IPS-15b (cell line): ENCODE data around the gene NMBR.
"Not testable (repeated sequence)": the region's sequence is repeated elsewhere in the genome, so short reads cannot be mapped to it uniquely, and the experiment has no call there.

Experiments used
- H3K27me3 ChIP-seq: one replicate; pipeline ENCODE4 v1.6.1; 2013; ENCODE audit warnings: low read length; ENCODE audit not compliant: control insufficient read depth, insufficient read depth
- H3K36me3 ChIP-seq: one replicate; pipeline ENCODE4 v1.6.1; 2013; ENCODE audit warnings: low read length; ENCODE audit not compliant: control insufficient read depth, insufficient read depth
- H3K4me1 ChIP-seq: one replicate; pipeline ENCODE4 v1.6.1; 2013; ENCODE audit warnings: mild to moderate bottlenecking, low read length; ENCODE audit not compliant: control insufficient read depth, insufficient read depth
- H3K4me3 ChIP-seq: one replicate; pipeline ENCODE4 v1.5.1; 2013; ENCODE audit warnings: low read depth, low read length
- H3K9ac ChIP-seq: one replicate; pipeline ENCODE4 v1.6.1; 2013; ENCODE audit warnings: low read depth, mild to moderate bottlenecking, low read length
- H3K9me3 ChIP-seq: one replicate; pipeline ENCODE4 v1.6.1; 2013; ENCODE audit warnings: mild to moderate bottlenecking, low read length; ENCODE audit not compliant: control insufficient read depth, insufficient read depth

The NMBR gene

DNA sequence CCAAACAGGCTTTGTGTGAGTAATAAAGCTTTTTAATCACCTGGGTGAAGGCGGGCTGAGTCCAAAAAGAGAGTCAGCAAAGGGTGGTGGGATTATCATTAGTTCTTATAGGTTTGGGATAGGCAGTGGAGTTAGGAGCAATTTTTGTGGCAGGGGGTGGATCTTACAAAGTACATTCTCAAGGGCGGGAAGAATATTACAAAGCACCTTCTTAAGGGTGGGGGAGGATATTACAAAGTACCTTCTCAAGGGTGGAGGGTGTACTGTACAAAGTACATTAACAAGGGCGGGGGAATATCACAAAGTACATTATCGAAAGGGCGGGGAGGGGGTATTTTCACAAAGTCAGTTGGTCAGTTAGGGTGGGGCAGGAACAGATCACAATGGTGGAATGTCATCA, 42.1 kb downstream of the NMBR start:
- H3K4me3 ChIP-seq, H3K4me1 ChIP-seq, H3K27me3 ChIP-seq, H3K9ac ChIP-seq, H3K36me3 ChIP-seq, H3K9me3 ChIP-seq: not testable (repeated sequence)

GRCh38 chr6:142088858-142089216, 58.1 kb downstream of the NMBR start:
- no peaks in the 10 kb centered on the region for H3K36me3 ChIP-seq
- no peaks in the 10 kb centered on the region for H3K9me3 ChIP-seq
- peak overlapping the region; percentile 65 for H3K4me3 ChIP-seq
- H3K27me3 ChIP-seq = peaks cover 19% of the 10 kb centered on the region
- no peaks in the 10 kb centered on the region for H3K4me1 ChIP-seq
- H3K9ac ChIP-seq = no peak overlapping the region

- Histone ChIP-seq H3K4me3 (peak overlapping the region; percentile 65), H3K9ac (no peak overlapping the region), H3K27me3 (peaks cover 19% of the 10 kb centered on the region), H3K9me3 (no peaks in the 10 kb centered on the region), H3K4me1 (no peaks in the 10 kb centered on the region), H3K36me3 (no peaks in the 10 kb centered on the region)
These were observed 58.7 kb downstream of the NMBR start for GRCh38 chr6:142087950-142088857.

DNA sequence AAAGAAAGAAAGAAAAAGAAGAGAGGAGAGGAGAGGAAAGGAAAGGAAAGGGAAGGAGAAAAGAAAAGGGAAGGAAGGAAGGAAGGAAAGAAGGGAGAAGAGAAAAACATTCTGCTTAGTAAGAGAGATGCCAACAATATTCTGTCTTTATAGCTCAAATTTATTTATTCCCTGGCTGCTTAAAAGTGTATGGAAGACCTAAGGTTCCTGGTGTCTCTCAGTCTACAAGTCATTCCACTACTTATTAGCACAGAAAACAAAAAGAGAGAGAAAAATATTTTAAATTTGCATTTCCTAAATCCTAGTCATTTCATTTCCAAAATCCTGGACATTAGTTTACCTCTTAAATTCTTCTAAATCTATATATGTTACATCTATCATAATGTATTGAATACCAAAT, 67.8 kb downstream of the NMBR start:
- Histone ChIP-seq H3K4me3 (no peak overlapping the region), H3K9me3 (no peaks in the 10 kb centered on the region), H3K27me3 (no peaks in the 10 kb centered on the region), H3K9ac (no peak overlapping the region), H3K4me1 (no peaks in the 10 kb centered on the region), H3K36me3 (no peaks in the 10 kb centered on the region)

DNA sequence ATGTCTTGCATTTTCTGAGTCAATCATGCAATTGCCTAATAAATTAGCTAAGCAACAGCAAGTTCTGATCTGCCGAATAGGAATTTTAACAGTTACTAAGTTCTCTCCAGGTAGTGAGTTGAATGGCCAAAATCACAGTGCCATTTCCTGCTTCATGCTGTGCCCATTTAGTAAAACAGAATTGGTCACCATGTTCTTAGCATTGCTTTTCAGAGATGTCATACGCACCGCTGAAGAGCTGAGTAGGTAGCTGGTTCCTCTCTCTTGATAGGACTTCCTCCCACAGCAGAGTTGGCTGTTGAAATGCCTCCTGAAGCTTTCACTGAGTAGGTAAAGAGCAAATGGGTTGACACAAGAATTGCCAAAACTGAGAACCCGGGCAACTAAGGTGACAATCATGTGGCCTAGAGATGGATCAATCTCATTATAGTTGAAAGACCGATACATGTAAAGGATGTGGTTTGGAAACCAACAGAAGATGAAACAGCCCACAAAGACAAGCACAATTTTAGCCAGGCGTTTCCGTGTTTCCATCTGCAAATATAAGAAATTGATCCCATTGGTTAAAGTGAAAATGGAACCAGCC, 71.3 kb downstream of the NMBR start:
- Histone ChIP-seq H3K9me3 (no peaks in the 10 kb centered on the region), H3K4me3 (no peak overlapping the region), H3K27me3 (no peaks in the 10 kb centered on the region), H3K4me1 (no peaks in the 10 kb centered on the region), H3K36me3 (no peaks in the 10 kb centered on the region), H3K9ac (no peak overlapping the region)

- Histone ChIP-seq H3K9me3 (no peaks in the 10 kb centered on the region), H3K4me1 (no peaks in the 10 kb centered on the region), H3K4me3 (no peak overlapping the region), H3K36me3 (no peaks in the 10 kb centered on the region), H3K27me3 (no peaks in the 10 kb centered on the region), H3K9ac (no peak overlapping the region)
These were observed 72.4 kb downstream of the NMBR start for GRCh38 chr6:142074516-142074915.

DNA sequence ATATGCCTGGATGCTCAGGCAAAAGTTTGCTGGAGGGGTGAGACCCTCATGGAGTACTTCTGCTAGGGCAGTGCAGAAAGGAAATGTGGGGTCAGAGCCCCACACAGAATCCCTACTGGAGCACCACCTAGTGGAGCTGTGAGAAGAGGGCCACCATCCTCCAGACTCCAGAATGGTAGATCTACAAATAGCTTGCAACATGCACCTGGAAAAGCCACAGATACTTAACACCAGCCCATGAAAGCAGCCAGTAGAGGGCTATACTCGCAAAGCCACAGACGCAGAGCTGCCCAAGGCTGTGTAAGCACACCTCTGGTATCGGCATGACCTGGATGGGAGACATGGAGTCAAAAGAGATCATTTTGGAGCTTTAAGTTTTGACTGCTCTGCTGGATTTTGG, 74.9 kb downstream of the NMBR start:
- H3K9me3 ChIP-seq = no peaks in the 10 kb centered on the region

GRCh38 chr6:142068416-142068815, 78.5 kb downstream of the NMBR start:
- H3K9me3 ChIP-seq = no peaks in the 10 kb centered on the region
- H3K4me3 ChIP-seq = no peak overlapping the region
- no peaks in the 10 kb centered on the region for H3K36me3 ChIP-seq
- no peaks in the 10 kb centered on the region for H3K27me3 ChIP-seq
- no peaks in the 10 kb centered on the region for H3K4me1 ChIP-seq
- H3K9ac ChIP-seq = no peak overlapping the region

More for the DNA sequence above, 74.9 kb downstream of the NMBR start:
- Histone ChIP-seq H3K27me3 (no peaks in the 10 kb centered on the region), H3K4me1 (no peaks in the 10 kb centered on the region), H3K4me3 (no peak overlapping the region), H3K36me3 (no peaks in the 10 kb centered on the region), H3K9ac (no peak overlapping the region)

DNA sequence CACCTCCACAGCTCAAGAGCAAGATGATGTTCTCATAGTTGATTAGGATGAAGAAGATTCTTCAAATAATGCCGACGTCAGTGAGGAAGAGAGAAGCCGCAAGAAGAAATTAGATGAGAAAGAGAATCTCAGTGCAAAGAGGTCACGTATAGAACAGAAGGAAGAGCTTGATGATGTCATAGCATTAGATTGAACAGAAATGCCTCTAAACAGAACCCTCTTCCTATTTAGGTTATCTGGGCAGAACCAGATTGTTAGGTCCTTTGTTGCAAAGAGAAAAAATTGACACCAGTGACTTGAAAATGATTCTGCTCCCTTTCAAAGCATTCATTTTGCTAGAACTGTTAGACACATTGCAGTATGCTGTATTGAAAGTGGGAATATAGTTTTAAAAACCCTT, 84.1 kb downstream of the NMBR start:
- H3K27me3 ChIP-seq, H3K4me3 ChIP-seq, H3K36me3 ChIP-seq, H3K4me1 ChIP-seq, H3K9me3 ChIP-seq, H3K9ac ChIP-seq: not testable (repeated sequence)

GRCh38 chr6:142058551-142059290, 88.2 kb downstream of the NMBR start:
- Histone ChIP-seq H3K9ac (no peak overlapping the region), H3K9me3 (no peaks in the 10 kb centered on the region), H3K4me3 (no peak overlapping the region), H3K4me1 (no peaks in the 10 kb centered on the region), H3K27me3 (no peaks in the 10 kb centered on the region), H3K36me3 (no peaks in the 10 kb centered on the region)

DNA sequence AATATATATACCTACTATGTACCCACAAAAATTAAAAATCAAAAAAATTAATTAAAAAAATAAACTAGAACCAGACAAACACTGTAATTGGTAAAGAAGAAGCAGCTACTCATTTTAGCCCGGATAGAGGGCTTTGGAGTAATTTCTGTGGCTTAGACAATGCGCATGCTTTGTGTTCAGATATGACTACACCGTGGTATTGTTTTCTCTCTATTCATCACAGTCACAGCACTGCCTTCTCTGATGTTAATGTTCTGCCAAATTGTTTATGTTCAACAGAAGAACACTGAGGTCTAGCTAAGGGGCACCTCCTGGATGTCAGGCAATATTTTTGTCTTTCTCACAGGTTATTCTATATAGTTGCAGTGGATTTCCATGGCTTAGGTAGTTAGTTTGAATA, 91.7 kb downstream of the NMBR start:
- H3K36me3 ChIP-seq = no peaks in the 10 kb centered on the region
- no peaks in the 10 kb centered on the region for H3K4me1 ChIP-seq
- H3K27me3 ChIP-seq = no peaks in the 10 kb centered on the region
- H3K9ac ChIP-seq = no peak overlapping the region
- H3K9me3 ChIP-seq = no peaks in the 10 kb centered on the region
- H3K4me3 ChIP-seq = no peak overlapping the region

GRCh38 chr6:142051404-142051803, 95.5 kb downstream of the NMBR start:
- no peaks in the 10 kb centered on the region for H3K9me3 ChIP-seq
- no peak overlapping the region for H3K9ac ChIP-seq
- H3K4me3 ChIP-seq = no peak overlapping the region
- H3K4me1 ChIP-seq = no peaks in the 10 kb centered on the region
- no peaks in the 10 kb centered on the region for H3K27me3 ChIP-seq
- no peaks in the 10 kb centered on the region for H3K36me3 ChIP-seq
